ENCODE measurements around the gene PRKN. TPM values are rescaled to one million over a fixed set of nuclear protein-coding genes. Genes with fewer than 3 reads are reported as not detected.

Gene PRKN
- total and polyA plus RNA-seq, 2 experiments from 2014 or later: 0.10 to 0.84 TPM

GRCh38 chr6:162267641-162268040, 459.9 kb downstream of the PRKN start:
- Mint-ChIP-seq H3K27ac (no peak overlapping the region), H3K27me3 (ENCODE audit: insufficient read depth, low read depth, poor library complexity) (peaks cover 3% of the 10 kb centered on the region), H3K4me1 (peaks cover 8% of the 10 kb centered on the region), H3K9me3 (no peaks in the 10 kb centered on the region), H3K4me3 (no peak overlapping the region), H3K36me3 (ENCODE audit: low read depth) (no peaks in the 10 kb centered on the region)
- TF ChIP-seq CREB1 (CRISPR knock-in tag; IDR thresholded peaks at IDR 0.05; ENCODE audit: low read depth): no peak
- TF ChIP-seq CTCF (conservative IDR thresholded peaks at IDR 0.05; ENCODE audit: low read depth in 2 of 2): no peak
- no peak for TF ChIP-seq EZH2 (IDR thresholded peaks at IDR 0.05; ENCODE audit: low read depth, unreplicated experiment)
- TF ChIP-seq ZNF114 (CRISPR knock-in tag; IDR thresholded peaks at IDR 0.05): no peak
- TF ChIP-seq REST (IDR thresholded peaks at IDR 0.05; ENCODE audit: unreplicated experiment): no peak
- TF ChIP-seq NANOG (IDR thresholded peaks at IDR 0.05; ENCODE audit: borderline replicate concordance): no peak
- no peak for TF ChIP-seq STAT1 (IDR thresholded peaks at IDR 0.05; ENCODE audit: unreplicated experiment)
- no peak for TF ChIP-seq POLR2AphosphoS5 (IDR thresholded peaks at IDR 0.05; ENCODE audit: low read depth)
- ATAC-seq (no peak), DNase-seq (ENCODE audit: low spot score) (no peak)
- no peaks in the 10 kb centered on the region for H3K36me3 ChIP-seq (ENCODE audit: insufficient read depth)
- H3K27me3 ChIP-seq (ENCODE audit: insufficient read depth): no peaks in the 10 kb centered on the region
- no peaks in the 10 kb centered on the region for H3F3A ChIP-seq (replicated peaks; ENCODE audit: low read depth)
- H4K20me1 ChIP-seq (replicated peaks; ENCODE audit: insufficient read depth): no peaks in the 10 kb centered on the region
- no peak overlapping the region for H2AFZ ChIP-seq
- no peak overlapping the region for H3K4me3 ChIP-seq
- no peaks in the 10 kb centered on the region for H3K79me2 ChIP-seq (replicated peaks; ENCODE audit: insufficient read depth)
- no peak overlapping the region for H3K4me2 ChIP-seq
- H3K27ac ChIP-seq (ENCODE audit: low read depth): no peak overlapping the region
- no peaks in the 10 kb centered on the region for H3K9me2 ChIP-seq (ENCODE audit: insufficient read depth)
- H3K4me1 ChIP-seq (ENCODE audit: insufficient read depth): no peaks in the 10 kb centered on the region

- Mint-ChIP-seq H3K9me3 (no peaks in the 10 kb centered on the region), H3K4me3 (no peak overlapping the region), H3K36me3 (ENCODE audit: low read depth) (no peaks in the 10 kb centered on the region), H3K27me3 (ENCODE audit: insufficient read depth, low read depth, poor library complexity) (peaks cover 3% of the 10 kb centered on the region), H3K27ac (no peak overlapping the region), H3K4me1 (peaks cover 8% of the 10 kb centered on the region)
- no peaks in the 10 kb centered on the region for H3K9me2 ChIP-seq (ENCODE audit: insufficient read depth)
- H4K20me1 ChIP-seq (replicated peaks; ENCODE audit: insufficient read depth): no peaks in the 10 kb centered on the region
- H3K27me3 ChIP-seq (ENCODE audit: insufficient read depth): no peaks in the 10 kb centered on the region
- TF ChIP-seq EZH2 (IDR thresholded peaks at IDR 0.05; ENCODE audit: low read depth, unreplicated experiment) (no peak), JUNB (IDR thresholded peaks at IDR 0.05; ENCODE audit: unreplicated experiment) (no peak), ZNF331 (CRISPR knock-in tag; IDR thresholded peaks at IDR 0.05; ENCODE audit: low read depth) (no peak), NANOG (IDR thresholded peaks at IDR 0.05; ENCODE audit: borderline replicate concordance) (no peak), CREB1 (CRISPR knock-in tag; IDR thresholded peaks at IDR 0.05; ENCODE audit: low read depth) (no peak), POLR2AphosphoS5 (IDR thresholded peaks at IDR 0.05; ENCODE audit: low read depth) (no peak), ZNF114 (CRISPR knock-in tag; IDR thresholded peaks at IDR 0.05) (no peak), STAT1 (IDR thresholded peaks at IDR 0.05; ENCODE audit: unreplicated experiment) (no peak), CTCF (conservative IDR thresholded peaks at IDR 0.05; ENCODE audit: low read depth in 2 of 2) (no peak), EZH2phosphoT487 (IDR thresholded peaks at IDR 0.05; ENCODE audit: unreplicated experiment) (no peak)
- H3K36me3 ChIP-seq (ENCODE audit: insufficient read depth): no peaks in the 10 kb centered on the region
- H3K4me2 ChIP-seq: no peak overlapping the region
- H3F3A ChIP-seq (replicated peaks; ENCODE audit: low read depth): no peaks in the 10 kb centered on the region
- no peak overlapping the region for H3K27ac ChIP-seq (ENCODE audit: low read depth)
- no peaks in the 10 kb centered on the region for H3K79me2 ChIP-seq (replicated peaks; ENCODE audit: insufficient read depth)
- ATAC-seq: no peak
- no peak overlapping the region for H3K4me3 ChIP-seq
- H2AFZ ChIP-seq: no peak overlapping the region
- no peak for DNase-seq (ENCODE audit: low spot score)
- H3K4me1 ChIP-seq (ENCODE audit: insufficient read depth): no peaks in the 10 kb centered on the region
Measured at GRCh38 chr6:162267126-162267525, 460.4 kb downstream of the PRKN start.

All from GM23338 (cell line).